Liver (tissue), 9 donors: ENCODE results near the gene FBXO44. TPM values are rescaled to one million over a fixed set of nuclear protein-coding genes. Genes with fewer than 3 reads are reported as not detected.

Experiments used
- DNase-seq: peaks from one replicate; pipeline ENCODE4 v3.0.0-alpha.2; 2017; ENCODE audit warnings: low spot score
- H3K27ac ChIP-seq, 2 donors: one replicate each; pipeline ENCODE4 v1.7.0; 2013; ENCODE audit warnings: inconsistent platforms in 2 of 2, low read length in 2 of 2, control low read depth in 1 of 2, low read depth in 1 of 2, mild to moderate bottlenecking in 1 of 2
- H3K27me3 ChIP-seq, 4 donors: one replicate each; pipeline versions ENCODE4 v1.6.1 to v1.7.0; 2013; ENCODE audit warnings: low read length in 3 of 4, inconsistent platforms in 1 of 4, mild to moderate bottlenecking in 1 of 4, moderate library complexity in 1 of 4; ENCODE audit not compliant: control insufficient read depth in 4 of 4, insufficient read depth in 4 of 4
- H3K36me3 ChIP-seq, 4 donors: one replicate each; pipeline versions ENCODE4 v1.6.1 to v1.7.0; 2013; ENCODE audit warnings: low read length in 3 of 4, mild to moderate bottlenecking in 3 of 4, low read depth in 1 of 4, moderate library complexity in 1 of 4; ENCODE audit not compliant: control insufficient read depth in 4 of 4, insufficient read depth in 3 of 4
- H3K4me1 ChIP-seq, 4 donors: one replicate each; pipeline versions ENCODE4 v1.6.1 to v1.7.0; 2013; ENCODE audit warnings: low read length in 3 of 4, mild to moderate bottlenecking in 3 of 4, moderate library complexity in 1 of 4; ENCODE audit not compliant: control insufficient read depth in 4 of 4, insufficient read depth in 4 of 4
- H3K4me3 ChIP-seq, 3 donors: one replicate each; pipeline versions ENCODE4 v1.6.1 to v1.7.0; 2013; ENCODE audit warnings: low read length in 3 of 3, control low read depth in 1 of 3, low read depth in 1 of 3, mild to moderate bottlenecking in 1 of 3
- H3K9ac ChIP-seq, 2 donors: one replicate each; pipeline ENCODE4 v1.7.0; 2013; ENCODE audit warnings: low read length in 2 of 2, mild to moderate bottlenecking in 2 of 2, moderate library complexity in 2 of 2, control low read depth in 1 of 2, low read depth in 1 of 2
- H3K9me3 ChIP-seq, 4 donors: one replicate each; pipeline versions ENCODE4 v1.6.1 to v1.7.0; 2013; ENCODE audit warnings: low read length in 3 of 4; ENCODE audit not compliant: control insufficient read depth in 4 of 4
- ATF3 ChIP-seq: IDR thresholded peaks from 2 replicates; pipeline ENCODE4 v1.6.1; 2016; ENCODE audit warnings: antibody characterized with exemption
- FOXA1 ChIP-seq: IDR thresholded peaks from 2 replicates; pipeline ENCODE4 v1.6.1; 2016; ENCODE audit warnings: antibody characterized with exemption
- GABPA ChIP-seq, 2 donors: IDR thresholded peaks in 1 of 2; conservative IDR thresholded peaks in 1 of 2; 2 replicates each; pipeline ENCODE4 v1.6.1; 2016; ENCODE audit warnings: antibody characterized with exemption in 2 of 2, mild to moderate bottlenecking in 1 of 2, moderate library complexity in 1 of 2
- HNF4A ChIP-seq, 2 donors: conservative IDR thresholded peaks; 2 replicates each; pipeline ENCODE4 v1.6.1; 2016; ENCODE audit warnings: antibody characterized with exemption in 2 of 2, mild to moderate bottlenecking in 2 of 2
- HNF4G ChIP-seq: IDR thresholded peaks from 2 replicates; pipeline ENCODE4 v1.6.1; 2016; ENCODE audit warnings: antibody characterized with exemption
- JUND ChIP-seq, 2 donors: IDR thresholded peaks; 2 replicates each; pipeline ENCODE4 v1.6.1; 2016; ENCODE audit warnings: antibody characterized with exemption in 2 of 2
- RXRA ChIP-seq, 2 donors: IDR thresholded peaks; 2 replicates each; pipeline ENCODE4 v1.6.1; 2017 to 2018; ENCODE audit warnings: antibody characterized with exemption in 2 of 2, mild to moderate bottlenecking in 1 of 2
- TAF1 ChIP-seq: conservative IDR thresholded peaks from 2 replicates; pipeline ENCODE4 v1.6.1; 2016; ENCODE audit warnings: antibody characterized with exemption, mild to moderate bottlenecking
- YY1 ChIP-seq: IDR thresholded peaks from 2 replicates; pipeline ENCODE4 v1.6.1; 2016; ENCODE audit warnings: antibody characterized with exemption, mild to moderate bottlenecking
- ZBTB33 ChIP-seq: IDR thresholded peaks from 2 replicates; pipeline ENCODE4 v1.6.1; 2016; ENCODE audit warnings: antibody characterized with exemption
- WGBS: extraction: QIAGEN DNeasy Blood & Tissue Kit; methylation state at CpG from one replicate; pipeline ENCODE4 v1.1.7; 2013; 5-methylcytosine and 5-hydroxymethylcytosine counted together
- polyA plus RNA-seq, 2 donors: library from polyadenylated mRNA; stranded (reverse) in 1 of 2; unstranded in 1 of 2; fragments of 200-250 nt in 1 of 2; fragments of >200 nt in 1 of 2; fragmentation: Nextera tagmentation in 1 of 2; extraction: Ambion mirVana in 1 of 2; gene quantifications; one replicate each; pipeline versions ENCODE4 v1.2.1 to v1.2.3, GENCODE V29; 2013 to 2015
- total RNA-seq, 2 donors: library from RNA; depleted of rRNA; stranded (reverse); fragments of >200 nt; gene quantifications; one replicate each; pipeline ENCODE4 v1.2.3, GENCODE V29; 2014
- donor health status: healthy.
- donor health status: healthy.
- donor health status: healthy.
- donor health status: healthy.
- donor health status: healthy.

FBXO44 gene
- total and polyA plus RNA-seq, 4 donors = 3.6 to 13.2 (median 6.8) TPM

- H3K4me1 ChIP-seq = no peaks in the 10 kb centered on the region
- no peak for DNase-seq
- no peaks in the 10 kb centered on the region for H3K27me3 ChIP-seq
- no peak overlapping the region for H3K9ac ChIP-seq
- no peak overlapping the region for H3K27ac ChIP-seq
- H3K9me3 ChIP-seq = no peaks in the 10 kb centered on the region
- no peak overlapping the region for H3K4me3 ChIP-seq
- no peaks in the 10 kb centered on the region for H3K36me3 ChIP-seq
- 54% methylated on average over 34 of the region's 34 CpGs for WGBS
- TF ChIP-seq ATF3 = no peak
- no peak for TF ChIP-seq HNF4A (conservative IDR thresholded peaks at IDR 0.05)
These were observed 46.2 kb downstream of the FBXO44 start for GRCh38 chr1:11700601-11701467.

GRCh38 chr1:11701551-11701961 is 46.9 kb downstream of the FBXO44 start:
- H3K4me1 ChIP-seq = no peaks in the 10 kb centered on the region
- H3K27ac ChIP-seq = no peak overlapping the region
- TF ChIP-seq TAF1 (no peak), GABPA (IDR thresholded peaks at IDR 0.05 in 1 of 2, conservative IDR thresholded peaks at IDR 0.05 in 1 of 2) (no peak), HNF4G (no peak), RXRA (IDR thresholded peaks at IDR 0.05) (no peak)
- DNase-seq = no peak
- H3K9ac ChIP-seq = no peak overlapping the region
- no peaks in the 10 kb centered on the region for H3K27me3 ChIP-seq
- H3K4me3 ChIP-seq = no peak overlapping the region
- WGBS = 57% methylated on average over 15 of the region's 15 CpGs
- H3K9me3 ChIP-seq = no peaks in the 10 kb centered on the region
- H3K36me3 ChIP-seq = no peaks in the 10 kb centered on the region

GRCh38 chr1:11701981-11702803 is 47.5 kb downstream of the FBXO44 start:
- H3K4me1 ChIP-seq = no peaks in the 10 kb centered on the region
- DNase-seq = no peak
- TF ChIP-seq YY1 (no peak), JUND (IDR thresholded peaks at IDR 0.05) (no peak), HNF4G (no peak), HNF4A (conservative IDR thresholded peaks at IDR 0.05) (no peak), GABPA (IDR thresholded peaks at IDR 0.05 in 1 of 2, conservative IDR thresholded peaks at IDR 0.05 in 1 of 2) (no peak), ZBTB33 (no peak), FOXA1 (no peak), ATF3 (no peak)
- H3K36me3 ChIP-seq = no peaks in the 10 kb centered on the region
- no peaks in the 10 kb centered on the region for H3K27me3 ChIP-seq
- 85% methylated on average over 15 of the region's 15 CpGs for WGBS
- no peak overlapping the region for H3K27ac ChIP-seq
- no peak overlapping the region for H3K9ac ChIP-seq
- no peaks in the 10 kb centered on the region for H3K9me3 ChIP-seq
- no peak overlapping the region for H3K4me3 ChIP-seq
